HEK293T (cell line): ENCODE results near the gene BCL2L15.

ENCODE experiments used
- CTCF ChIA-PET: fragments of 350-600 bp; formaldehyde crosslinking; extraction: SDS; loops from one replicate; lab custom pipeline; 2021; ENCODE audit warnings: antibody characterized with exemption, inconsistent platforms; lab: Yijun Ruan, JAX
- POLR2A ChIA-PET: fragments of 350-600 bp; formaldehyde crosslinking; extraction: SDS; loops from one replicate; lab custom pipeline; 2020; ENCODE audit warnings: antibody characterized with exemption, inconsistent platforms; lab: Yijun Ruan, JAX
- DNase-seq: peaks from one replicate; pipeline ENCODE4 v3.0.0; 2012; ENCODE audit warnings: mixed read lengths; ENCODE audit errors: extremely low spot score
- ARNT ChIP-seq: fragments of 450-650 bp; IDR thresholded peaks from 2 replicates; pipeline ENCODE4 v1.6.1; 2017; ENCODE audit warnings: mild to moderate bottlenecking
- BHLHE40 ChIP-seq: fragments of 450-650 bp; IDR thresholded peaks from 2 replicates; pipeline ENCODE4 v1.6.1; 2016; ENCODE audit warnings: mild to moderate bottlenecking, moderate library complexity, borderline replicate concordance
- CTBP1 ChIP-seq: fragments of 450-650 bp; IDR thresholded peaks from 2 replicates; pipeline ENCODE4 v1.6.1; 2016; ENCODE audit warnings: borderline replicate concordance
- ELF4 ChIP-seq: fragments of 450-650 bp; IDR thresholded peaks from 2 replicates; pipeline ENCODE4 v1.6.1; 2017; ENCODE audit warnings: antibody characterized with exemption
- FOXA1 ChIP-seq: fragments of 450-650 bp; IDR thresholded peaks from 2 replicates; pipeline ENCODE4 v1.6.1; 2016; ENCODE audit warnings: mild to moderate bottlenecking
- FOXK2 ChIP-seq: fragments of 450-650 bp; IDR thresholded peaks from 2 replicates; pipeline ENCODE4 v1.6.1; 2016; ENCODE audit warnings: mild to moderate bottlenecking
- FOXM1 ChIP-seq: fragments of 450-650 bp; IDR thresholded peaks from 2 replicates; pipeline ENCODE4 v1.6.1; 2017; ENCODE audit warnings: mild to moderate bottlenecking, borderline replicate concordance
- HDGF ChIP-seq: fragments of 450-650 bp; IDR thresholded peaks from 2 replicates; pipeline ENCODE4 v1.6.1; 2017; ENCODE audit warnings: antibody characterized with exemption, borderline replicate concordance
- L3MBTL2 ChIP-seq: fragments of 450-650 bp; conservative IDR thresholded peaks from 2 replicates; pipeline ENCODE4 v1.6.1; 2016; ENCODE audit warnings: mild to moderate bottlenecking
- LEF1 ChIP-seq: fragments of 450-650 bp; IDR thresholded peaks from 2 replicates; pipeline ENCODE4 v1.6.1; 2017; ENCODE audit warnings: mild to moderate bottlenecking, borderline replicate concordance
- NFRKB ChIP-seq: fragments of 450-650 bp; IDR thresholded peaks from 2 replicates; pipeline ENCODE4 v1.6.1; 2016; ENCODE audit warnings: mild to moderate bottlenecking, moderate library complexity
- PKNOX1 ChIP-seq: fragments of 450-650 bp; IDR thresholded peaks from 2 replicates; pipeline ENCODE4 v1.6.1; 2016
- SP1 ChIP-seq: fragments of 450-650 bp; IDR thresholded peaks from 2 replicates; pipeline ENCODE4 v1.6.1; 2017
- SUZ12 ChIP-seq: fragments of 450-650 bp; IDR thresholded peaks from 2 replicates; pipeline ENCODE4 v1.6.1; 2016; ENCODE audit warnings: mild to moderate bottlenecking
- TARDBP ChIP-seq: fragments of 450-650 bp; IDR thresholded peaks from 2 replicates; pipeline ENCODE4 v1.6.1; 2016
- ZNF384 ChIP-seq: fragments of 450-650 bp; IDR thresholded peaks from 2 replicates; pipeline ENCODE4 v1.6.1; 2016

BCL2L15 gene

GRCh38 chr1:113904293-113904673 lies 16.9 kb upstream of the BCL2L15 start:
- DNase-seq: peak; percentile 63
- CTCF ChIA-PET: interaction anchor here (0.7 to 2.0 kb wide), 2 partner anchors 25 to 438 kb away, joined by 3 to 4 read pairs; partner anchors contain the start of gene HIPK1
- POLR2A ChIA-PET: interaction anchor here (0.8 to 8.6 kb wide), 16 partner anchors 9 to 145 kb away, joined by 3 to 116 read pairs (median 4); partner anchors contain the start of genes HIPK1, PHTF1 and RSBN1
- TF ChIP-seq L3MBTL2: peak; percentile 81; the same call in 1 of the 2 replicates
- no peak for TF ChIP-seq LEF1
- peak; percentile 28; the same call in 1 of the 2 replicates for TF ChIP-seq PKNOX1

GRCh38 chr1:113903501-113904292 lies 16.3 kb upstream of the BCL2L15 start:
- ChIA-PET CTCF (interaction anchor here (0.6 to 2.0 kb wide), 3 partner anchors 25 to 439 kb away, joined by 3 to 7 read pairs (median 4); partner anchors contain the start of gene HIPK1), POLR2A (interaction anchor here (0.8 to 8.6 kb wide), 16 partner anchors 9 to 145 kb away, joined by 3 to 116 read pairs (median 4); partner anchors contain the start of genes HIPK1, PHTF1 and RSBN1)
- TF ChIP-seq LEF1 (no peak), SP1 (no peak), SUZ12 (no peak), FOXK2 (no peak), FOXA1 (no peak), PKNOX1 (no peak)
- no peak for DNase-seq

GRCh38 chr1:113901191-113901590 lies 13.8 kb upstream of the BCL2L15 start:
- CTCF ChIA-PET: no interaction called here
- no peak for TF ChIP-seq NFRKB
- no peak for TF ChIP-seq ZNF384
- no peak for TF ChIP-seq L3MBTL2
- TF ChIP-seq PKNOX1: no peak
- no peak for TF ChIP-seq TARDBP
- TF ChIP-seq BHLHE40: no peak
- TF ChIP-seq FOXK2: no peak
- no peak for TF ChIP-seq SUZ12
- TF ChIP-seq ARNT: no peak
- TF ChIP-seq SP1: no peak
- TF ChIP-seq LEF1: no peak
- TF ChIP-seq FOXM1: no peak
- TF ChIP-seq ELF4: no peak
- no peak for TF ChIP-seq FOXA1
- TF ChIP-seq HDGF: no peak

GRCh38 chr1:113899111-113899510 lies 11.7 kb upstream of the BCL2L15 start:
- no peak for DNase-seq
- CTCF ChIA-PET: no interaction called here
- no peak for TF ChIP-seq LEF1
- TF ChIP-seq ELF4: no peak
- TF ChIP-seq NFRKB: no peak
- TF ChIP-seq PKNOX1: no peak
- no peak for TF ChIP-seq FOXM1
- no peak for TF ChIP-seq L3MBTL2
- TF ChIP-seq BHLHE40: no peak
- POLR2A ChIA-PET: no interaction called here

More at GRCh38 chr1:113901191-113901590, 13.8 kb upstream of the BCL2L15 start:
- POLR2A ChIA-PET: interaction anchor here (8.6 kb wide), 1 partner anchor 28 kb away, joined by 116 read pairs; the partner anchor contains the start of gene HIPK1
- no peak for DNase-seq

- no peak for TF ChIP-seq CTBP1
- no peak for TF ChIP-seq SUZ12
- TF ChIP-seq LEF1: no peak
- TF ChIP-seq ARNT: no peak
- no peak for TF ChIP-seq NFRKB
- no peak for TF ChIP-seq SP1
- no peak for TF ChIP-seq PKNOX1
- no peak for TF ChIP-seq ELF4
- no peak for TF ChIP-seq HDGF
- TF ChIP-seq TARDBP: no peak
- no peak for TF ChIP-seq ZNF384
- no peak for TF ChIP-seq FOXA1
- TF ChIP-seq FOXM1: no peak
- TF ChIP-seq FOXK2: no peak
- no peak for TF ChIP-seq BHLHE40
- no peak for TF ChIP-seq L3MBTL2
- DNase-seq: no peak
- ChIA-PET CTCF (no interaction called here), POLR2A (no interaction called here)
Observed at GRCh38 chr1:113898241-113898814, 10.9 kb upstream of the BCL2L15 start.
